ENCODE results near the gene MYOD1.
A peak's percentile ranks its signal among the peaks of the same experiment; 100 is the strongest.

Gene MYOD1

DNA sequence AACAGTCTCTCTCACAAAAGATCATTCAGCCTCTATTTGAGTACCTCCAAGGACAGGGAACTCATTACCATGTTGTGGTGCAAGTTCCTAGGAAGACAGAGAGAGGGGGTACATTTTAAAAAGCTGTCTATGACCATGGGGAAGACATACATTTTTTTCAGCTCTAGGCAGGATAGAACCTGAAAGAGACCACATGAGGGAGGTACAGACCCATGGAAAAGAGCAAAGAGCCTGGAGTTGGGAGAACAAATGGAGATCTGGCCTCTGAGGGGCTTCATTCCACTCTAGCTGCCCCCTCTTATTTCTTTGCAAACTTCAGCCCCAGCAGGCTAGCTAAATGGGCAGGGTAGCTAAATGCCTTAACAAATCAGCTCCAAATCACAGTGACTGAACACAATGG is 51.5 kb downstream of the MYOD1 start:
- no peak for DNase-seq (ENCODE audit: low read depth)
- H3K4me3 ChIP-seq (ENCODE audit: low read length) = no peak overlapping the region
- peak; percentile 32 for TF ChIP-seq CTCF (conservative IDR thresholded peaks at IDR 0.05; ENCODE audit: low read length)

GRCh38 chr11:17771415-17771814 is 52.0 kb downstream of the MYOD1 start:
- no peak for DNase-seq (ENCODE audit: low read depth)
- no peak overlapping the region for H3K4me3 ChIP-seq (ENCODE audit: low read length)

More at GRCh38 chr11:17771415-17771814, 52.0 kb downstream of the MYOD1 start:
- TF ChIP-seq CTCF (conservative IDR thresholded peaks at IDR 0.05; ENCODE audit: low read length) = no peak
